Amniotic stem cell (primary cell): ENCODE results near the gene CYP3A4.
"Not testable (repeated sequence)": the region's sequence is repeated elsewhere in the genome, so short reads cannot be mapped to it uniquely, and the experiment has no call there.

ENCODE experiments used
- DNase-seq: peaks from one replicate; lab custom pipeline; 2025; lab: John Stamatoyannopoulos, UW

Gene CYP3A4

GRCh38 chr7:99723201-99723600 lies 60.8 kb downstream of the CYP3A4 start:
- DNase-seq, result not testable (repeated sequence)

GRCh38 chr7:99720800-99721595 lies 63.0 kb downstream of the CYP3A4 start:
- DNase-seq, result no peak

- no peak for DNase-seq
Measured at GRCh38 chr7:99719996-99720769, 63.8 kb downstream of the CYP3A4 start.

- DNase-seq, result no peak
Measured at GRCh38 chr7:99713995-99714570, 69.9 kb downstream of the CYP3A4 start.

- no peak for DNase-seq
Measured at GRCh38 chr7:99709838-99710578, 74.0 kb downstream of the CYP3A4 start.

GRCh38 chr7:99709260-99709659 lies 74.7 kb downstream of the CYP3A4 start:
- no peak for DNase-seq

- no peak for DNase-seq
Measured at GRCh38 chr7:99707096-99707495, 76.9 kb downstream of the CYP3A4 start.
